Measurements from ENCODE around the gene ZBTB46. TPM values are rescaled to one million over a fixed set of nuclear protein-coding genes. Genes with fewer than 3 reads are reported as not detected.

ZBTB46 gene
- polyA plus RNA-seq, 3 donors, result 0.07 to 2.3 (median 0.37) TPM

DNA sequence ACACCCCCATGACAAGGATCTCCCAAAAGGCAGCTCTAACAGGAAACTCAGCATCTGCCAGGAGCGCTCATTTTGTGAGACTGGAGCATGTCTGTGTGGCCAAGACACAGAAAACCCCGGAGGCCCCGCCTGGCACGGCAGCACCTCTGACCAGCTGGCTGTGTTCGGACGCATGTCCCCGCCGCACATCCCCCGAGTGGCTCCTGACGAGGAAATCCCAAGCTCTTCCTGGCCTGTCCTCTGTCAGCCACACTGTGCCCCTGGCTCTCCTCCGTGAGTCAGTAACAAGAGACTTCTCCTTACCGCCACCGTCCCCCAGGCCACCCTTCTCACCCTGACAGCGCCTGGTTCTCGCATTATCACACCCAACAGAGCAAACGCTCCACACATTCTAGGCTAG, 77.1 kb downstream of the ZBTB46 start:
- H3K4me2 ChIP-seq (replicated peaks; ENCODE audit: extremely low read depth, low read length, poor library complexity, severe bottlenecking), result no peak overlapping the region
- H3K36me3 ChIP-seq (replicated peaks in 1 of 2; ENCODE audit: control insufficient read depth in 1 of 2, insufficient read depth in 2 of 2, low read length in 2 of 2), result no peaks in the 10 kb centered on the region
- Mint-ChIP-seq H3K4me3 (no peak overlapping the region), H3K27ac (no peak overlapping the region), H3K4me1 (no peaks in the 10 kb centered on the region), H3K9me3 (no peaks in the 10 kb centered on the region), H3K36me3 (no peaks in the 10 kb centered on the region), H3K27me3 (ENCODE audit: low read depth in 3 of 3) (peaks cover 2 to 10% (median 4%) of the 10 kb centered on the region in 3 donors)
- no peak overlapping the region for H3K4me3 ChIP-seq (replicated peaks in 1 of 3; ENCODE audit: low read depth in 2 of 3, low read length in 3 of 3)
- 87% methylated on average over 11 of the region's 16 CpGs for WGBS (ENCODE audit: insufficient coverage)
- intact Hi-C loops (cut with micrococcal nuclease), result no loop called here
- no peaks in the 10 kb centered on the region for H3K27me3 ChIP-seq (ENCODE audit: control insufficient read depth in 2 of 2, insufficient read depth in 2 of 2, low read length in 2 of 2)
- no peaks in the 10 kb centered on the region for H4K20me1 ChIP-seq (ENCODE audit: insufficient read depth, low read length)
- H3K9me3 ChIP-seq (replicated peaks in 1 of 2; ENCODE audit: control insufficient read depth in 1 of 2, insufficient read depth in 1 of 2, low read length in 2 of 2), result no peaks in the 10 kb centered on the region
- TF ChIP-seq CTCF (IDR thresholded peaks at IDR 0.05), result no peak
- DNase-seq, result no peak
- no peak overlapping the region for H2AFZ ChIP-seq (ENCODE audit: insufficient read depth, low read depth, low read length, poor library complexity, severe bottlenecking)
- no peaks in the 10 kb centered on the region for H3K79me2 ChIP-seq (ENCODE audit: insufficient read depth, low read length)
- H3K27ac ChIP-seq (ENCODE audit: low read depth in 1 of 2, low read length in 2 of 2), result no peak overlapping the region
- H3K9ac ChIP-seq (ENCODE audit: insufficient read depth, low read length, poor library complexity, severe bottlenecking), result no peak overlapping the region
- H3K4me1 ChIP-seq (ENCODE audit: control insufficient read depth in 1 of 2, insufficient read depth in 2 of 2, low read length in 2 of 2), result no peaks in the 10 kb centered on the region

DNA sequence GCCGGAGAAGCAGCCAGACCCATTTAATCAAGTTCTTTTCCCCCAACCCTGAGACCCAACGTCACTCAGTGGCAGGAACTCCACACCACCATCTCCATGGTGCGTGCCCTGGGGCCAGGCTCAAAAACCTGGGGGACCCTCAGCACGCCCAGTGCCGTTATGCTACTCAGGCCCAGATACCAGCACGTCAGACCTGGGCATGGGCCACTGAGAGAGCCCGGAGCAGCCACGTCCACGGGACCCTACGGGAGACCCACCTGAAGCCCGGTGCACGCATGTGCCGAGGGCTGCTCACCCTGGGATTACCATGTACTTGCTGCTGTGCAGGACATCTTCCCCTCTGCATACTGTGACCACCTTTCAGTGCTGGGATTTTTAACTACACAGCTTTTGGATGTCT, 77.7 kb downstream of the ZBTB46 start:
- no peaks in the 10 kb centered on the region for H3K9me3 ChIP-seq (replicated peaks in 1 of 2; ENCODE audit: control insufficient read depth in 1 of 2, insufficient read depth in 1 of 2, low read length in 2 of 2)
- no peak overlapping the region for H3K9ac ChIP-seq (ENCODE audit: insufficient read depth, low read length, poor library complexity, severe bottlenecking)
- H3K27me3 ChIP-seq (ENCODE audit: control insufficient read depth in 2 of 2, insufficient read depth in 2 of 2, low read length in 2 of 2), result no peaks in the 10 kb centered on the region
- no peaks in the 10 kb centered on the region for H4K20me1 ChIP-seq (ENCODE audit: insufficient read depth, low read length)
- no peak overlapping the region for H2AFZ ChIP-seq (ENCODE audit: insufficient read depth, low read depth, low read length, poor library complexity, severe bottlenecking)
- no peak for DNase-seq
- Mint-ChIP-seq H3K9me3 (no peaks in the 10 kb centered on the region), H3K4me1 (no peaks in the 10 kb centered on the region), H3K4me3 (no peak overlapping the region), H3K36me3 (no peaks in the 10 kb centered on the region), H3K27me3 (ENCODE audit: low read depth in 3 of 3) (peaks cover 1 to 10% (median 4%) of the 10 kb centered on the region in 3 donors), H3K27ac (no peak overlapping the region)
- 97% methylated on average over 13 of the region's 13 CpGs for WGBS (ENCODE audit: insufficient coverage)
- no peak overlapping the region for H3K4me2 ChIP-seq (replicated peaks; ENCODE audit: extremely low read depth, low read length, poor library complexity, severe bottlenecking)
- no peak for TF ChIP-seq CTCF (IDR thresholded peaks at IDR 0.05)
- intact Hi-C loops (cut with micrococcal nuclease), result no loop called here
- H3K36me3 ChIP-seq (replicated peaks in 1 of 2; ENCODE audit: control insufficient read depth in 1 of 2, insufficient read depth in 2 of 2, low read length in 2 of 2), result no peaks in the 10 kb centered on the region
- no peaks in the 10 kb centered on the region for H3K4me1 ChIP-seq (ENCODE audit: control insufficient read depth in 1 of 2, insufficient read depth in 2 of 2, low read length in 2 of 2)
- no peak overlapping the region for H3K4me3 ChIP-seq (replicated peaks in 1 of 3; ENCODE audit: low read depth in 2 of 3, low read length in 3 of 3)
- no peaks in the 10 kb centered on the region for H3K79me2 ChIP-seq (ENCODE audit: insufficient read depth, low read length)
- H3K27ac ChIP-seq (ENCODE audit: low read depth in 1 of 2, low read length in 2 of 2), result no peak overlapping the region
